Chondrocyte (in vitro differentiated cells): ENCODE data around the gene HCRT. TPM values are rescaled to one million over a fixed set of nuclear protein-coding genes. Genes with fewer than 3 reads are reported as not detected.

Experiments used
- DNase-seq: peaks from one replicate; pipeline ENCODE4 v3.0.0; 2021; ENCODE audit warnings: mixed read lengths, low spot score
- H3K27ac Mint-ChIP-seq: one replicate; pipeline ENCODE4 v1.8.0; 2021; ENCODE audit warnings: mild to moderate bottlenecking, moderate library complexity, mixed read lengths; ENCODE audit not compliant: unreplicated experiment
- H3K27me3 Mint-ChIP-seq: 2 replicates; pipeline ENCODE4 v1.8.0; 2021; ENCODE audit warnings: low read depth, mixed read lengths
- H3K36me3 Mint-ChIP-seq: 2 replicates; pipeline ENCODE4 v1.8.0; 2021; ENCODE audit warnings: low read depth, mixed read lengths
- H3K4me1 Mint-ChIP-seq: 2 replicates; pipeline ENCODE4 v1.8.0; 2021; ENCODE audit warnings: low read depth, mild to moderate bottlenecking, mixed read lengths
- H3K4me3 Mint-ChIP-seq: one replicate; pipeline ENCODE4 v1.8.0; 2021; ENCODE audit warnings: mild to moderate bottlenecking, moderate library complexity, mixed read lengths; ENCODE audit not compliant: unreplicated experiment
- H3K9me3 Mint-ChIP-seq: 2 replicates; pipeline ENCODE4 v1.8.0; 2021; ENCODE audit warnings: low read depth, mixed read lengths
- total RNA-seq: library from RNA; stranded (reverse); gene quantifications from 3 replicates; pipeline ENCODE4 v1.2.1, GENCODE V29; 2021
- TF ChIP-seq, protein P1 (sequence below): fragments of 200-600 bp; sonication (generic); IDR thresholded peaks from 2 replicates; pipeline ENCODE4 v1.5.0; 2021; ENCODE audit warnings: antibody characterized with exemption, mild to moderate bottlenecking, moderate library complexity

The HCRT gene
- total RNA-seq, 1 donor from 2014 or later = not detected

DNA sequence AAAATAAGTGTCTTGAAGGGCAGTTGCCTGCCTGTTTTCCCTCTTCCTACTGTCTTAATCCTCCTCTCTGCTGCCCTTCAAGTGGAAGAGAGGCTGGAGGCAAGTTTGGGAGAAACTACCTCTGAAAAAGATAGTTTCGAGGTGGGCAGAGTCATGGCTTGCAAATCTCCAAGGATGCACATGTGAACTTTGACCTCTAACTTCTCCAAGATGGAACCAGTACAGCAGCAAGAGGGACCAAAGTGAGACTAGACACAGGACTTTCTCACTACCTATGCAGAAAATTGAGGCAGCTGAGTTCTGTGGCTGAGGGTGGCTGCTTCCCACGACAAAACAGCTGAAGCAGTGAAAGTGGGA, 3.4 kb downstream of the HCRT start:
- TF ChIP-seq, protein P1, sequence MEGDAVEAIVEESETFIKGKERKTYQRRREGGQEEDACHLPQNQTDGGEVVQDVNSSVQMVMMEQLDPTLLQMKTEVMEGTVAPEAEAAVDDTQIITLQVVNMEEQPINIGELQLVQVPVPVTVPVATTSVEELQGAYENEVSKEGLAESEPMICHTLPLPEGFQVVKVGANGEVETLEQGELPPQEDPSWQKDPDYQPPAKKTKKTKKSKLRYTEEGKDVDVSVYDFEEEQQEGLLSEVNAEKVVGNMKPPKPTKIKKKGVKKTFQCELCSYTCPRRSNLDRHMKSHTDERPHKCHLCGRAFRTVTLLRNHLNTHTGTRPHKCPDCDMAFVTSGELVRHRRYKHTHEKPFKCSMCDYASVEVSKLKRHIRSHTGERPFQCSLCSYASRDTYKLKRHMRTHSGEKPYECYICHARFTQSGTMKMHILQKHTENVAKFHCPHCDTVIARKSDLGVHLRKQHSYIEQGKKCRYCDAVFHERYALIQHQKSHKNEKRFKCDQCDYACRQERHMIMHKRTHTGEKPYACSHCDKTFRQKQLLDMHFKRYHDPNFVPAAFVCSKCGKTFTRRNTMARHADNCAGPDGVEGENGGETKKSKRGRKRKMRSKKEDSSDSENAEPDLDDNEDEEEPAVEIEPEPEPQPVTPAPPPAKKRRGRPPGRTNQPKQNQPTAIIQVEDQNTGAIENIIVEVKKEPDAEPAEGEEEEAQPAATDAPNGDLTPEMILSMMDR = no peak
- H3K4me3 Mint-ChIP-seq = no peak overlapping the region
- no peaks in the 10 kb centered on the region for H3K36me3 Mint-ChIP-seq
- peaks cover 15% of the 10 kb centered on the region for H3K4me1 Mint-ChIP-seq
- H3K9me3 Mint-ChIP-seq = no peaks in the 10 kb centered on the region
- H3K27ac Mint-ChIP-seq = no peak overlapping the region
- H3K27me3 Mint-ChIP-seq = peaks cover 22% of the 10 kb centered on the region
- DNase-seq = no peak

DNA sequence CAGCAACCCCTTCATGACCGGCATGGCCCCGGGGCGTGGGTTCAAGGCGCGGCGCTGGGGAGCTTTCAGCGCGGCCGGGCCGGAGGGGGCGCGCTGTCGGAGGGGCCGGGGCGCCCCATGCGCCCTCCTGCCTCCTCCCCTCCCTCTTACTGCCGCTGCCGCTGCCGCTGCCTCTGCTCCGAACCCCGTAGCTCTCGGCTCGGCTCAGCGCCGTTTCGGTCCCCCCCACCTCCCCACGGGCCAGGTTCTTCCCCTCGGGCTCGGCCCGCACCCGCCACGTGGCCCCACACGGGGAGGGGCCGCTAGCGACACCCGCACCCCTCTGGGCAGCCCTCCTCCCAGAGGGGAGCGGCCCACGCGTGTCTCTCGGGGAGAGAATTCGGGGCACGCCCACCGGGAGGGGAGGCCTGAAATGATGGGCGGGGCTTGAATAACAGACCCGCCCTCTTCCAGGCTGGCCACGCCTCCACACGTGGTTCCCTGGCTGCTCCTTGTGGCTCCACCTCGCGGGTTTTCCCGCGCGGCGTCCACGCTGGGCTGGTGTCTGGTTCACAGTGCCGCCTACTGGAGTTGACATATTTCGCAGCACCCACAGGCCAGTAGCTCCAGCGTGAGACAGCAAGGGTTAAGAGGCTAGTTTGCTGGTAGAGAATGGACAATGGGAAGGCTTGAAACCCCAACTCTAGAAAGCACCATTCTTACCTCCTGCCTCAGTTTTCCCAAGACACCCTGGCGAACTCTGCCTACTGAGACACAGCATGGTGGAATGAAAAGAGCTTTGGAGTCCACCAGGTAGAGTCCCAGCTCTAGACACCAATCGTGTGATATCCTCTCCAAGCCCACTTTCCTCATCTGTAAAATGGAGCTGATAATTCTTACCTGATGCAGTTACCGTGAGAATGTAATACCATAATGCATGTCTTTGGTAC, 4.1 kb downstream of the HCRT start, which contains the start of gene KCNH4:
KCNH4 (minus strand) TSS at position 221 of the 929 bp plus-strand sequence; CDS start at position 24, 197 bp downstream.
- Mint-ChIP-seq H3K27me3 (peaks cover 22% of the 10 kb centered on the region), H3K9me3 (no peaks in the 10 kb centered on the region), H3K4me1 (peaks cover 15% of the 10 kb centered on the region), H3K36me3 (no peaks in the 10 kb centered on the region), H3K4me3 (peak within 1 kb of the TSS; percentile 16), H3K27ac (no peak within 1 kb of the TSS)
- TF ChIP-seq, protein P1 = peak; percentile 67
- no peak for DNase-seq

DNA sequence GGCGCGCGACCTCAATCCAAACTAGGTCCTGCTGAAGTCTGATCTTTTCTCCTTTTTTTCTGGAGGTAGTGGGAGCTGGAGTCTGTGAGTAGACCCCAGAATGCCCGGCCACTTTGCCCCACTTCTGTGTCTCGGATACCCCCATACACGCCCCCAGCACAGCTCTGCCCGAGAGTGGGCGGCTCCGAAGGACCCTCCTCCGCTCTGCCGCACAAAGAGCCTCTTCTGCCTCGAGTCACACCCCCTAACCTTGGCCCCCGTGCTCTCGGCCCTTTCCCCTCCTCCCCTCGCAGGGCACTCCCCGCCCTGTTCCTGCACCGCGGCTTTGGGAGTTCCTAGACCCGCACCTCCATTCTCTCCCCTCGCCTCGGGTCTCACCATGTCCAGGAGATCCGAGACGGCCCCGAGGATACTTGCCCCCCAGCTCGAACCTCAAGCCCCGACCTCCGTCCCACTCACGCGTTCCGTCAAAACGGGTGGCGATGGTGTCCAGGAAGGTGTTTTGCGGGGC, 4.8 kb downstream of the HCRT start:
- DNase-seq = no peak
- H3K4me1 Mint-ChIP-seq = peaks cover 15% of the 10 kb centered on the region
- H3K4me3 Mint-ChIP-seq = peak overlapping the region; percentile 16
- H3K36me3 Mint-ChIP-seq = no peaks in the 10 kb centered on the region
- H3K9me3 Mint-ChIP-seq = no peaks in the 10 kb centered on the region
- peaks cover 22% of the 10 kb centered on the region for H3K27me3 Mint-ChIP-seq
- no peak overlapping the region for H3K27ac Mint-ChIP-seq
- TF ChIP-seq, protein P1 = no peak

DNA sequence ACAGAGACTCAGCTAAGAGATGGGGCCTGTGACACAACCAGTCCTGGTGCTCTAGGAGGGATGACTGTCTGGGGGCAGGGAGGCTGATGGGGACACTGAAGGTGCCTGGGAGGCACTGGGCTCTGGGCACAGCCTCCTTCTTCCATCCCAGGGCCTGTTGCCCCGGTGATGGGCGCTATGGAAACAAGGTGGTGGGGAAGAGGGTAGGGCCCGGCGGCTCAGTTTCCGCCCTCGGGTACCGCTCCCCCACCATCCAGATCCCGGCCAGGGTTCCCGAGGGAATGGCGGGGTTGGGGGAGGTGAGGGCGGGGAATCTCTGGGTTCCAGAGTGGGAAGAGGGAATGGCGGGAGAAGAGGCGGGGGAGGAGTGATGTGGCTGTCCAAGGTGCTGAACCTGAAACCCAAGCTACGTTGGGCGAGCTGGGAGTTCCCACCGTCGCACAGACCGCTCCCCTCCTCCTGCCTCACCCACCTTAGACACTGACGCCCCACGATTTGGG, 5.3 kb downstream of the HCRT start:
- DNase-seq = no peak
- Mint-ChIP-seq H3K27ac (no peak overlapping the region), H3K4me3 (peak overlapping the region; percentile 16), H3K27me3 (peaks cover 27% of the 10 kb centered on the region), H3K4me1 (peaks cover 15% of the 10 kb centered on the region), H3K9me3 (no peaks in the 10 kb centered on the region), H3K36me3 (no peaks in the 10 kb centered on the region)
- TF ChIP-seq, protein P1 = no peak

DNA sequence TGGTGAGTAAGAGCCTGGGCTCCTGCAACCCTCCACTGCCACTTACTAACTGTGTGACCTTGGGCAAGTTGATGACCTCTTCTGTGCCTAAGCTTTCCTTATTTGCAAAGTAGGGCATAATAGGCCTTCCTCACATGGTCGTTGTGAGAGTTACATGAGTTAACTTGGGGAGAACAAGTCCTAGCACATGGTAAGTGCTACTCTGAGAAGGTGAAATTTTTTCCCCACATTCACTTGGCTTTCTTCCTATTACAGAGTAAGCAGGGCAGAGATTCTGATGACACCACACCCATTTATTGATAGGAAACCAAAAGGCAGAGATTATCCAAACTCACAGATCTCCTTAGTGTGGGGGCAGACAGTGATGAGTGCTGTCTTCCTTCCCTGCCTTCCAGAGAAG, 5.9 kb downstream of the HCRT start:
- no peak overlapping the region for H3K27ac Mint-ChIP-seq
- no peaks in the 10 kb centered on the region for H3K36me3 Mint-ChIP-seq
- H3K9me3 Mint-ChIP-seq = no peaks in the 10 kb centered on the region
- TF ChIP-seq, protein P1 = no peak
- H3K4me3 Mint-ChIP-seq = no peak overlapping the region
- H3K27me3 Mint-ChIP-seq = peaks cover 31% of the 10 kb centered on the region
- no peak for DNase-seq
- H3K4me1 Mint-ChIP-seq = peaks cover 15% of the 10 kb centered on the region
